HG02840 (cell line): ENCODE measurements around the gene MAN2B2.
"Not testable (repeated sequence)": the region's sequence is repeated elsewhere in the genome, so short reads cannot be mapped to it uniquely, and the experiment has no call there.

Experiments
- ATAC-seq: cut with Tn5 transposase; IDR thresholded peaks from one replicate; pipeline ENCODE4 v1.9.1; 2021; ENCODE audit warnings: mild to moderate bottlenecking, moderate library complexity, moderate number of reproducible peaks; ENCODE audit not compliant: unreplicated experiment, low FRiP score

MAN2B2 gene

GRCh38 chr4:6663596-6664393 is 88.8 kb downstream of the MAN2B2 start:
- no peak for ATAC-seq

DNA sequence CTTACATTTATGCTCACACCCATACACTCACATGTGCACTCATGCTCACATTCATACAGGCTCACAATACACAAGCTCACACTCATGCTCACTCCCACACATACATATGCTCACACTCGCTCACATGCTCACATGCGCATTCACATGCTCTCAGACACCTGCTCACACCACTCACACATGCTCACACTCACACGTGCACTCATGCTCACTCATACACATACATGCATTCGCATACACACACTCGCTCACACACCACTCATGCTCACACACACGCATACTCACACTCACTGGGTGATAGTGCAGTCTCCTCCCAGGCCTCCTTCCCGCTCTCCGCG is 90.3 kb downstream of the MAN2B2 start:
- ATAC-seq = no peak

DNA sequence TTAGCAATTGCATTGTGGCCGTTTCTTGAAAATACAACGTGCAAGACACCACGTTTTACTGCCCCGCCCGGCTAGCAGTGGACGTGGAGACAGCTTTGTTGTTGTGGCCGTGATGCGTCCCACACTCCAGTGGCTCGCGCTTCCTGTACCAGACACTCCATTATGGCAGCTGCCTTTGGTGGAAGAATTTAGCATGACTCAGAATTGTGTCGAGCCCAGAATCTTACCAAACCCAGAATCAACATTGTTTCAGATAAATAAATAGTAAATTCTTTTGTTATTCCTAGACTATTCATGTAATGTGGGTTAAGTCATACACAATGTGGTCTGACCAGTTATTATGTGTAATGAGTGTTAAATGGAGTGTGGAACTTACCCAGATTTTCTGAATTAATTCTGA is 93.4 kb downstream of the MAN2B2 start:
- ATAC-seq = no peak

GRCh38 chr4:6671648-6672047 is 96.7 kb downstream of the MAN2B2 start:
- no peak for ATAC-seq

GRCh38 chr4:6672131-6672530 is 97.1 kb downstream of the MAN2B2 start:
- no peak for ATAC-seq

DNA sequence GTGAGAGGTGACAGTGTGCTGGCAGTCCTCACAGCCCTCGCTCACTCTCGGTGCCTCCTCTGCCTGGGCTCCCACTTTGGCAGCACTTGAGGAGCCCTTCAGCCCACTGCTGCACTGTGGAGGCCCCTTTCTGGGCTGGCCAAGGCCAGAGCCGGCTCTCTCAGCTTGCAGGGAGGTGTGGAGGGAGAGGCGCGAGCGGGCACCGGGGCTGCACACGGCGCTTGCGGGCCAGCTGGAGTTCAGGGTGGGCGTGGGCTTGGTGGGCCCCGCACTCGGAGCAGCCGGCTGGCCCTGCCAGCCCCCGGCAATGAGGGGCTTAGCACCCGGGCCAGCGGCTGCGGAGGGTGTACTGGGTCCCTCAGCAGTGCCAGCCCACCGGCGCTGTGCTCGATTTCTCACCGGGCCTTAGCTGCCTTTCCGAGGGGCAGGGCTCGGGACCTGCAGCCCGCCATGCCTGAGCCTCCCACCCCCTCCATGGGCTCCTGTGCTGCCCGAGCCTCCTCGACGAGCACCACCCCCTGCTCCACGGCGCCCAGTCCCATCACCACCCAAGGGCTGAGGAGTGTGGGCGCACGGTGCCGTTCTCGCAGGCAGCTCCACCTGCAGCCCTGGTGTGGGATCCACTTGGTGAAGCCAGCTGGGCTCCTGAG is 97.7 kb downstream of the MAN2B2 start:
- ATAC-seq = not testable (repeated sequence)
